ENCODE data around the gene FOXA3.

DNA sequence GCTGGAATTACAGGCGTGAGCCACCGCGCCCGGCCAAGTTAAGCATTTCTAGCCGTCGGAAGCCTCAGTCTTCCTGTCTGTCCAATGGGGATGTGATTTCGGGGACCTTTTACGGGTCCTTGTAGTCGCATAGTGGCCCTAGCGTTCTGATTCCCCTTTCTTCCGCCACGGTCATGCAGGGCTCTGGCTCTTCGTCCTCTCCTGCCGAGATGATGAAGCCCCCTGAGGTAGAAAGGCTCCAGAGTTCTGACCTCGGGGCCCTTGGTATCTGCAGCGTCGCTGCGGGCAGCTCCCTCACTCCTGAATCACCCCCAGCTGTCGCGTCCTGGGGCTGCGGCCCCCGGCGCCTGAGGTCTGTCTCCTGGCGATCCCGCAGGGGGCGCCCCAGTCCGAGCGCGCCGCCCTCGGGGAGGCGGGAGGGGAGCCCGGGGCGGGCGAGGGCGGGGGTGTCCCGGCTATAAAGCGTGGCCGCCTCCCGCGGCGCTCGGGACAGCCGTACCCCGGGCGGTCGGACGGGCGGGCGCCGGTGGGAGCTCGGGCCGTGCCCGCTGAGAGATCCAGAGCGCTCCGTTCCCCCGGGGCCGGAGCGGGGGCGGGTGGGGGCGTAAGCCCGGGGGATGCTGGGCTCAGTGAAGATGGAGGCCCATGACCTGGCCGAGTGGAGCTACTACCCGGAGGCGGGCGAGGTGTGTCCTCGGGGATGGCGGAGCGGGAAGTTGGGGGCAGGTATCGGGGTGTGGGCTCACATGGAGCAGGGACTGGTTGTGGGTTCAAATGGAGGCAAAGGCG is at the start of gene FOXA3:
- TF ChIP-seq RCOR1 (conservative IDR thresholded peaks at IDR 0.05; ENCODE audit: low read depth, low read length): no peak
- TF ChIP-seq, protein P1, sequence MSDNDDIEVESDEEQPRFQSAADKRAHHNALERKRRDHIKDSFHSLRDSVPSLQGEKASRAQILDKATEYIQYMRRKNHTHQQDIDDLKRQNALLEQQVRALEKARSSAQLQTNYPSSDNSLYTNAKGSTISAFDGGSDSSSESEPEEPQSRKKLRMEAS (IDR thresholded peaks at IDR 0.05; ENCODE audit: low read depth, low read length): no peak; the same call in 1 of the 2 replicates

Measured in GM12878 (cell line).